Fibroblast of lung (primary cell): ENCODE results near the gene GABPB1.

Source experiments
- CTCF ChIP-seq, 2 donors: IDR thresholded peaks in 1 of 2; conservative IDR thresholded peaks in 1 of 2; 1 replicate in 1 of 2; 2 replicates in 1 of 2; pipeline ENCODE4 v1.5.1; 2011 to 2012; ENCODE audit warnings: low read length in 2 of 2, control low read depth in 1 of 2, inconsistent platforms in 1 of 2, low read depth in 1 of 2, mild to moderate bottlenecking in 1 of 2
- EZH2 ChIP-seq: IDR thresholded peaks from 2 replicates; pipeline ENCODE4 v1.5.1; 2012; ENCODE audit warnings: low read length, control low read depth, mild to moderate bottlenecking; ENCODE audit errors: missing control alignments

GRCh38 chr15:50225938-50226337, 129.1 kb downstream of the GABPB1 start:
- TF ChIP-seq CTCF (conservative IDR thresholded peaks at IDR 0.05 in 1 of 2, IDR thresholded peaks at IDR 0.05 in 1 of 2; ENCODE audit: low read depth in 1 of 2, low read length in 2 of 2) (no peak), EZH2 (no peak)
